PC-9 (cell line): ENCODE data around the gene ERP27. TPM values are rescaled to one million over a fixed set of nuclear protein-coding genes. Genes with fewer than 3 reads are reported as not detected.

Source experiments
- BruUV-seq: library from RNA; stranded (reverse); fragments of 400-500 nt; replicated peaks from 2 replicates; lab custom pipeline; 2021; lab: Mats Ljungman, UMichigan
- CTCF ChIA-PET: fragments of 300-600 bp; sonication (Branson Sonifier 250); formaldehyde crosslinking; loops from one replicate; lab custom pipeline; 2022; ENCODE audit warnings: antibody characterized with exemption; lab: Charles Lee
- POLR2A ChIA-PET: fragments of 300-600 bp; sonication (Branson Sonifier 250); formaldehyde crosslinking; loops from one replicate; lab custom pipeline; 2022; ENCODE audit warnings: antibody characterized with exemption; ENCODE audit not compliant: unreplicated experiment; lab: Charles Lee
- DNase-seq, 2 experiments: peaks; one replicate each; pipeline versions ENCODE4 v3.0.0 to v3.0.0-alpha.2; 2015 to 2022; ENCODE audit warnings: mixed read lengths in 1 of 2
- H2AFZ ChIP-seq: fragments of 200-600 bp; sonication (generic); 2 replicates; pipeline ENCODE4 v1.8.1; 2017; ENCODE audit warnings: antibody characterized with exemption
- H3F3A ChIP-seq: fragments of 200-600 bp; sonication (generic); 2 replicates; pipeline ENCODE4 v1.8.1; 2017; ENCODE audit warnings: antibody characterized with exemption, mild to moderate bottlenecking, low read depth; ENCODE audit not compliant: insufficient read depth
- H3K27ac ChIP-seq: fragments of 200-600 bp; sonication (generic); 2 replicates; pipeline ENCODE4 v1.6.1; 2016; ENCODE audit warnings: mixed run types
- H3K27me3 ChIP-seq: fragments of 200-600 bp; sonication (generic); 2 replicates; pipeline ENCODE4 v1.6.1; 2016; ENCODE audit warnings: low read depth, mixed run types; ENCODE audit not compliant: insufficient read depth
- H3K36me3 ChIP-seq: fragments of 200-600 bp; sonication (generic); 2 replicates; pipeline ENCODE4 v1.6.1; 2016; ENCODE audit warnings: low read depth, mixed run types
- H3K4me1 ChIP-seq: fragments of 200-600 bp; sonication (generic); replicated peaks from 2 replicates; pipeline ENCODE4 v1.6.1; 2016; ENCODE audit warnings: mixed run types; ENCODE audit not compliant: insufficient read depth
- H3K4me2 ChIP-seq: fragments of 200-600 bp; sonication (generic); 2 replicates; pipeline ENCODE4 v1.6.1; 2017; ENCODE audit warnings: mixed run types
- H3K4me3 ChIP-seq: fragments of 200-600 bp; sonication (generic); 2 replicates; pipeline ENCODE4 v1.6.1; 2016; ENCODE audit warnings: mixed run types
- H3K79me2 ChIP-seq: fragments of 200-600 bp; sonication (generic); 2 replicates; pipeline ENCODE4 v1.6.1; 2017; ENCODE audit warnings: low read depth, mixed run types
- H3K9me2 ChIP-seq: fragments of 200-600 bp; sonication (generic); 2 replicates; pipeline ENCODE4 v1.8.1; 2017; ENCODE audit warnings: mild to moderate bottlenecking; ENCODE audit not compliant: insufficient read depth
- H3K9me3 ChIP-seq: fragments of 200-600 bp; sonication (generic); 2 replicates; pipeline ENCODE4 v1.8.1; 2016; ENCODE audit warnings: low read depth; ENCODE audit not compliant: insufficient read depth
- H4K20me1 ChIP-seq: fragments of 200-600 bp; sonication (generic); 2 replicates; pipeline ENCODE4 v1.8.1; 2017; ENCODE audit not compliant: insufficient read depth
- EZH2 ChIP-seq: fragments of 200-600 bp; sonication (generic); IDR thresholded peaks from 2 replicates; pipeline ENCODE4 v1.8.0; 2017; ENCODE audit warnings: antibody characterized with exemption, low read depth
- intact Hi-C: fragments of 100-400 bp; cut with micrococcal nuclease; formaldehyde crosslinking; loops from one replicate; pipeline ENCODE4 v1.10.0; 2022; ENCODE audit not compliant: unreplicated experiment
- total RNA-seq: library from RNA; stranded (reverse); gene quantifications from 2 replicates; pipeline ENCODE4 v1.2.3, GENCODE V29; 2021
- TF ChIP-seq, protein P1 (sequence below): fragments of 200-600 bp; sonication (generic); conservative IDR thresholded peaks from 2 replicates; pipeline ENCODE4 v1.6.1; 2017; ENCODE audit warnings: mixed run types, antibody characterized with exemption, mild to moderate bottlenecking, moderate library complexity

The ERP27 gene
- total RNA-seq, 1 experiment from 2014 or later = 33.4 TPM

DNA sequence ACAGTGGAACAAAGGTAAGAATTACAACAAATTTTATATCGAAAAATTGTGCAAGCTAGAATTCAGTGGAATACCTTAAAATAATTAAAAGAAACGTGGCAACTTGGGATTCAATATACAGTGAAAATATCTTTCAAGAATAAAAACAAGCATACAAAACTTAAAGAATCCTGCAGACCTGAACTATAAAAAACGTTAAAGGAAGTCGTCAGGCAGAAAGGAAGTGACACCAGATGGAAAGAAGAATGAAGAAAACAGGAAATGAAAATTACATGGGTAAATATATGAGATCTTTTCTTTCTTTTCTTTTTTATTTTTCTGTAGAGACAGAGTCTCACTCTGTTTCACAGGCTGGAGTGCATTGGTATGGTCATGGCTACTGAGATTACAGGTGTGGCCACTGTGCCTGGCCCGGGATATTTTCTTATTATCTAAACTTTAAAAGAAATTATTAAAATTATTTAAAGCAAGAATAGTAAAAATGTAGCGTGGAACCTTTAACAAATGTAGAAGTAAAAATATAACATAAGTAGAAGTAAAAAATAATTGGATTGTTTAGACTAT lies 57.4 kb downstream of the ERP27 start:
- DNase-seq = no peak
- H3K9me2 ChIP-seq = no peaks in the 10 kb centered on the region
- no peak for TF ChIP-seq EZH2
- TF ChIP-seq, protein P1, sequence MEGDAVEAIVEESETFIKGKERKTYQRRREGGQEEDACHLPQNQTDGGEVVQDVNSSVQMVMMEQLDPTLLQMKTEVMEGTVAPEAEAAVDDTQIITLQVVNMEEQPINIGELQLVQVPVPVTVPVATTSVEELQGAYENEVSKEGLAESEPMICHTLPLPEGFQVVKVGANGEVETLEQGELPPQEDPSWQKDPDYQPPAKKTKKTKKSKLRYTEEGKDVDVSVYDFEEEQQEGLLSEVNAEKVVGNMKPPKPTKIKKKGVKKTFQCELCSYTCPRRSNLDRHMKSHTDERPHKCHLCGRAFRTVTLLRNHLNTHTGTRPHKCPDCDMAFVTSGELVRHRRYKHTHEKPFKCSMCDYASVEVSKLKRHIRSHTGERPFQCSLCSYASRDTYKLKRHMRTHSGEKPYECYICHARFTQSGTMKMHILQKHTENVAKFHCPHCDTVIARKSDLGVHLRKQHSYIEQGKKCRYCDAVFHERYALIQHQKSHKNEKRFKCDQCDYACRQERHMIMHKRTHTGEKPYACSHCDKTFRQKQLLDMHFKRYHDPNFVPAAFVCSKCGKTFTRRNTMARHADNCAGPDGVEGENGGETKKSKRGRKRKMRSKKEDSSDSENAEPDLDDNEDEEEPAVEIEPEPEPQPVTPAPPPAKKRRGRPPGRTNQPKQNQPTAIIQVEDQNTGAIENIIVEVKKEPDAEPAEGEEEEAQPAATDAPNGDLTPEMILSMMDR = no peak
- no peak overlapping the region for H2AFZ ChIP-seq
- H3K27ac ChIP-seq = no peak overlapping the region
- H4K20me1 ChIP-seq = no peaks in the 10 kb centered on the region
- no peaks in the 10 kb centered on the region for H3K27me3 ChIP-seq
- CTCF ChIA-PET = no interaction called here
- no peak overlapping the region for H3K4me3 ChIP-seq
- 0 out of 2 replicates have a peak, but pooled peaks cover 3% of the 10 kb centered on the region for H3K36me3 ChIP-seq
- no peaks in the 10 kb centered on the region; the same call in 1 of the 2 replicates for H3K9me3 ChIP-seq
- POLR2A ChIA-PET = interaction anchor here (0.6 kb wide), 1 partner anchor 11 kb away, joined by 6 read pairs; no protein-coding TSS in a partner anchor
- no peak overlapping the region for H3K4me2 ChIP-seq
- no TSS peak for BruUV-seq
- intact Hi-C loops = no loop called here
- H3K4me1 ChIP-seq = peaks cover 24% of the 10 kb centered on the region
- H3K79me2 ChIP-seq = 0 out of 2 replicates have a peak, but pooled peaks cover 8% of the 10 kb centered on the region
- H3F3A ChIP-seq = peaks cover 20% of the 10 kb centered on the region; the same call in 1 of the 2 replicates

DNA sequence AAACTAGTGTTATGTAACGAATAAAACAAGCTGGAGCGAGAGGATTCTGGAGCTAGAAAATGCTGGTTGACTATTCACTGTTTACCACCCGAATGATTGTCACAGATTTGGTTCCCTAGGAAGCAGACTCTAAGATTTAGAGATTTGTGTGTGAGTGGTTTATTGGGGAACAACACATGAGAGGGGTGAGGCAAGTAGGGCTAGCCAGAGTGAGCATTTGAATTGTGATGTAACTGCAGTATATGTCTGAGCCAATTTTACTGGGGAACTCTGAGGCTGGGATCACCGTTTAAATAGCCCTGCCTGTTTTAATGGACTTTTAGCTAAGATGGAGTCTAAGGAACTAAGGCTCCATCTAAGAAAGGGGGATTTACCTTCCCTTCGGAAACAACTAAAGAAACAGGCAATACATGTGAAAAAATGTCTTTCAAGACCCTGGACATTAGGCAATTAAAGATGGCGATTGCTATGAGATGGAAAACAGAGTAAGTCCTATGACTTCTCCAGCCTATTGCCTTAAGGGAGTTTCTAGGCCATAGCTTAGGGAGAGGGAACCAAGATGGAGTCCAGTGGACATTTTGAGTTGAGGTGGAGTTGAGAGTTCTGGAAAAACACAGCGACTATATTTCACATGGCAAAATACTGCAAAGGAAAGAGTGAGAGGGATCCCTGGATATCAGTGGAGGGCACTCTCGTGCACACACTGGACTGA lies 59.0 kb downstream of the ERP27 start:
- ChIA-PET CTCF (no interaction called here), POLR2A (no interaction called here)
- 0 out of 2 replicates have a peak, but pooled peaks cover 3% of the 10 kb centered on the region for H3K36me3 ChIP-seq
- peaks cover 4% of the 10 kb centered on the region; the same call in 1 of the 2 replicates for H3F3A ChIP-seq
- no peak overlapping the region for H2AFZ ChIP-seq
- H3K27ac ChIP-seq = no peak overlapping the region
- H3K27me3 ChIP-seq = no peaks in the 10 kb centered on the region
- H3K4me3 ChIP-seq = no peak overlapping the region
- H3K4me2 ChIP-seq = no peak overlapping the region
- no peaks in the 10 kb centered on the region; the same call in 1 of the 2 replicates for H3K9me3 ChIP-seq
- no peak for DNase-seq
- H3K79me2 ChIP-seq = 0 out of 2 replicates have a peak, but pooled peaks cover 2% of the 10 kb centered on the region
- no peaks in the 10 kb centered on the region for H3K9me2 ChIP-seq
- peaks cover 12% of the 10 kb centered on the region for H3K4me1 ChIP-seq
- TF ChIP-seq, protein P1 = no peak
- H4K20me1 ChIP-seq = no peaks in the 10 kb centered on the region
- BruUV-seq = no TSS peak
- intact Hi-C loops = no loop called here

DNA sequence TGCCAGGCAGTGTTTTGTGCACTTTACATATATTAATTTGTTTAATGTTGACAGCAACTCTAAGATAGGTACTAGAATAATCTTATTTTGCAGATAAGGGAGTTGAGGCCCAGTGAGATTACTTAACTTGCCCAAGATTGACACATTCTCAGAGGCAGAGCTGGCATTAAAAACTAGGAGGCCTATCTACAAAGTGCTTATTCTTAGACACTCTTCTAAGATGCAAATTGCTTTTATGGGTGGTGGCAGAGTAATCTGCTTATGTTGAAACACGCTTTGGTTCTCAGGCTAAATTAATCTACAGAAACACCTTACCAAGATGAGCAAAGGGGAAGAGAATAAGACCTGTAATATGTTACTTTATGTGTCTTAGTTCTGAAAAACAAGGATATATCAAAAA lies 59.8 kb downstream of the ERP27 start:
- no peak for DNase-seq
- 0 out of 2 replicates have a peak, but pooled peaks cover 3% of the 10 kb centered on the region for H3K36me3 ChIP-seq
- no peaks in the 10 kb centered on the region for H3K9me2 ChIP-seq
- POLR2A ChIA-PET = no interaction called here
- H3K79me2 ChIP-seq = no peaks in the 10 kb centered on the region
- no peak overlapping the region for H2AFZ ChIP-seq
- no peaks in the 10 kb centered on the region for H4K20me1 ChIP-seq
- CTCF ChIA-PET = no interaction called here
- TF ChIP-seq, protein P1 = no peak
- TF ChIP-seq EZH2 = no peak
- BruUV-seq = no TSS peak
- no peaks in the 10 kb centered on the region; the same call in 1 of the 2 replicates for H3K9me3 ChIP-seq
- 0 out of 2 replicates have a peak, but pooled peaks cover 5% of the 10 kb centered on the region for H3K4me1 ChIP-seq
- H3K27me3 ChIP-seq = no peaks in the 10 kb centered on the region
- no peak overlapping the region for H3K4me3 ChIP-seq
- H3F3A ChIP-seq = peaks cover 3% of the 10 kb centered on the region; the same call in 1 of the 2 replicates
- no peak overlapping the region for H3K4me2 ChIP-seq
- H3K27ac ChIP-seq = no peak overlapping the region
- intact Hi-C loops = no loop called here
